ENCODE data around the gene SUCLG2. TPM values are rescaled to one million over a fixed set of nuclear protein-coding genes. Genes with fewer than 3 reads are reported as not detected.

SUCLG2 gene
- polyA plus RNA-seq = 56.6 TPM

- Mint-ChIP-seq H3K9me3 (no peaks in the 10 kb centered on the region), H3K4me3 (peak within 1 kb of the TSS; percentile 84 to 93 (median 88)), H3K36me3 (no peaks in the 10 kb centered on the region), H3K27me3 (no peaks in the 10 kb centered on the region), H3K27ac (peak within 1 kb of the TSS; percentile 85 to 94 (median 91)), H3K4me1 (peaks cover 40 to 54% (median 54%) of the 10 kb centered on the region in 3 donors)
Observed at GRCh38 chr3:67654099-67654843, at the start of gene SUCLG2. Gene SUCLG2, minus strand, starts transcription at chr3:67654612. Its CDS starts 26 bp downstream, at chr3:67654586.

DNA sequence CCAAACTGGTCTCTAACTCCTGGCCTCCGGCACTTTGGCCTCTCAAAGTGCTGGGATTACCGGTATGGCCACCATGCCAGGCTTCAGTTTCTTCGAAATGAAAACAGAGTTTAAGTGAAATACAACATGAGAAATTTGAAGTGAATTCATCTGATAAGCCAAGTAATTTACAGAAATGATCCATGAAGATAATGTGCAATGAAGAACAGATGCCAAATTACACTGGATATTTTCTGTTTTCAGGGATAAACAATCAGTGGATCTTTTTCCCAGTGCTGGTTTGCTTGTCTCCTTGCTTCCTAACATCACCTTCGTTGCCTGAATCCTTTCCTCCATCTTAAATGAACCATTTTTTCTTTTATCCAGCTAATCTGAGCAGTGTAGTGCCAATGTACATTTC lies 46.2 kb upstream of the SUCLG2 start:
- Mint-ChIP-seq H3K27ac (no peak overlapping the region), H3K4me1 (peaks cover 0 to 8% (median 3%) of the 10 kb centered on the region in 3 donors), H3K27me3 (no peaks in the 10 kb centered on the region), H3K36me3 (no peaks in the 10 kb centered on the region), H3K9me3 (no peaks in the 10 kb centered on the region), H3K4me3 (no peak overlapping the region)

GRCh38 chr3:67699882-67700281 lies 45.5 kb upstream of the SUCLG2 start:
- H3K4me1 Mint-ChIP-seq = peaks cover 0 to 7% (median 3%) of the 10 kb centered on the region in 3 donors
- H3K27me3 Mint-ChIP-seq = no peaks in the 10 kb centered on the region
- H3K9me3 Mint-ChIP-seq = no peaks in the 10 kb centered on the region
- no peaks in the 10 kb centered on the region for H3K36me3 Mint-ChIP-seq
- no peak overlapping the region for H3K27ac Mint-ChIP-seq
- no peak overlapping the region for H3K4me3 Mint-ChIP-seq

- H3K27ac Mint-ChIP-seq = no peak overlapping the region
- peaks cover 0 to 2% (median under 1%) of the 10 kb centered on the region in 3 donors for H3K4me1 Mint-ChIP-seq
- peaks cover 0 to 2% (median 0%) of the 10 kb centered on the region in 3 donors for H3K9me3 Mint-ChIP-seq
- H3K27me3 Mint-ChIP-seq = peaks cover 2% of the 10 kb centered on the region
- no peak overlapping the region for H3K4me3 Mint-ChIP-seq
- peaks cover 2% of the 10 kb centered on the region for H3K36me3 Mint-ChIP-seq
Observed at GRCh38 chr3:67692621-67693020, 38.2 kb upstream of the SUCLG2 start.

- Mint-ChIP-seq H3K4me3 (no peak overlapping the region), H3K27me3 (peaks cover 2% of the 10 kb centered on the region), H3K4me1 (peaks cover 0 to 2% (median 1%) of the 10 kb centered on the region in 3 donors), H3K27ac (no peak overlapping the region), H3K9me3 (peaks cover 0 to 2% (median 0%) of the 10 kb centered on the region in 3 donors), H3K36me3 (peaks cover 2% of the 10 kb centered on the region)
Observed at GRCh38 chr3:67691926-67692325, 37.5 kb upstream of the SUCLG2 start.

GRCh38 chr3:67691207-67691606 lies 36.8 kb upstream of the SUCLG2 start:
- Mint-ChIP-seq H3K4me3 (no peak overlapping the region), H3K4me1 (peaks cover 4 to 7% (median 5%) of the 10 kb centered on the region in 3 donors), H3K9me3 (peaks cover 0 to 2% (median 0%) of the 10 kb centered on the region in 3 donors), H3K27ac (peak overlapping the region in 1 of 3 donors; percentile 9), H3K36me3 (peaks cover 2% of the 10 kb centered on the region), H3K27me3 (peaks cover 2% of the 10 kb centered on the region)

DNA sequence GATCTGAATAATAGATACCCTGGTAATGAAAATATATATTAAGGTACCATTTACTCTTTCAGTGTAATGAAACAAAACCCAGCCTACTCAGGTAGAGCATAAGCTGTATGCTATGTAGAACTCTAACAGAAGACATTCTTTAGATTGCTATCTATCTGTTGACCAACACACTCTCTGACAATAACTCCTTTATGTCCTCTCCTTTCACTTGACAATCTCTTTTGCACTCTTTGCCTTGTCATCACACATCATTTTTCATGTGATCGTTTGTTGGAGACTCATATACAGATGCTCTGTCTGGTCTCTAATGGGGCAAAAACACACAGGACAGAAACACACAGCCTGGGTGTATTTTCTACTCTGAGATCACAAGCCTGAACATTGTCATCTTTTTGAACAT lies 35.4 kb upstream of the SUCLG2 start:
- Mint-ChIP-seq H3K27ac (no peak overlapping the region), H3K4me3 (no peak overlapping the region), H3K36me3 (peaks cover 2% of the 10 kb centered on the region), H3K4me1 (peaks cover 14 to 19% (median 15%) of the 10 kb centered on the region in 3 donors), H3K27me3 (peaks cover 2% of the 10 kb centered on the region), H3K9me3 (peaks cover 0 to 2% (median 0%) of the 10 kb centered on the region in 3 donors)

- H3K36me3 Mint-ChIP-seq = peaks cover 3% of the 10 kb centered on the region
- H3K27ac Mint-ChIP-seq = no peak overlapping the region
- no peak overlapping the region for H3K4me3 Mint-ChIP-seq
- H3K27me3 Mint-ChIP-seq = peaks cover 2% of the 10 kb centered on the region
- H3K9me3 Mint-ChIP-seq = no peaks in the 10 kb centered on the region
- peaks cover 19 to 32% (median 22%) of the 10 kb centered on the region in 3 donors for H3K4me1 Mint-ChIP-seq
Observed at GRCh38 chr3:67688231-67688630, 33.8 kb upstream of the SUCLG2 start.

DNA sequence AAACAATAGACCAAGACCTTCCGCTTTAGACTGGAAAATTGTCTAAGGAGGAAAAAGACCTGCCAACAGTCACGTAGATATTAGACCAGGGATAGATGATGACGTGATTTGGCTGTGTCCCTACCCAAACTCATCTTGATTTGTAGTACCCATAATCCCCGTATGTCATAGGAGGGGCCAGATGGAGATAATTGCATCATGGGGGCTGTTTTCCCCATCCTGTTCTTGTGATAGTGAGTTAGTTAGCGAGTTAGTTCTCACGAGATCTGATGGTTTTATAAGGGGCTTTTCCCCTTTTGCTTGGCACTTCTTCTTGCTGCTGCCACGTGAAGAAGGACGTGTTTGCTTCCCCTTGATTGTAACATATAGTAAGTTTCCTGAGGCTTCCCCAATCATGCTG lies 31.7 kb upstream of the SUCLG2 start:
- H3K36me3 Mint-ChIP-seq = peaks cover 3% of the 10 kb centered on the region
- H3K27ac Mint-ChIP-seq = peak overlapping the region; percentile 9 to 94 (median 88)
- H3K27me3 Mint-ChIP-seq = no peaks in the 10 kb centered on the region
- no peaks in the 10 kb centered on the region for H3K9me3 Mint-ChIP-seq
- H3K4me1 Mint-ChIP-seq = peaks cover 19 to 30% (median 22%) of the 10 kb centered on the region in 3 donors
- peak overlapping the region; percentile 2 to 81 (median 66) for H3K4me3 Mint-ChIP-seq

DNA sequence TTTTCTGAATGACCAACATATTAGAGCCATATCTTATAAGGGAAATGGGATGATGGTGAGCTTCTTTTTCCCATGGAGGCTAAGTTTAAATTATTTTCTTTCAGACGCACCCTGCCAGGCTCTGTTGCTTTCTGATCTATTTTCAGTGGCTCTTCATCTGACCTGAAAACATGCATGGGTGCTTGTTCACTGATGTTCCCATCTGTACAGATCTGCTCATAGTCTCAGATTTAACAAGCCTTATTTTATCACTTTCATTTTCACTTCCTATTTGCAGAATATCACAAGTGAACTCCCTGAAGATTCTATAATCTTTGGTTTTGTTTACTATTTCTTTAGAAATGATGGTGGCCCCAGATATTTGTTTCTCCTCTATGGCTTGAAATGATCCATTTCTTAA lies 31.1 kb upstream of the SUCLG2 start:
- H3K9me3 Mint-ChIP-seq = no peaks in the 10 kb centered on the region
- H3K27me3 Mint-ChIP-seq = no peaks in the 10 kb centered on the region
- peak overlapping the region; percentile 9 to 94 (median 88) for H3K27ac Mint-ChIP-seq
- H3K4me3 Mint-ChIP-seq = peak overlapping the region; percentile 2 to 81 (median 66)
- H3K36me3 Mint-ChIP-seq = peaks cover 3% of the 10 kb centered on the region
- peaks cover 19 to 30% (median 22%) of the 10 kb centered on the region in 3 donors for H3K4me1 Mint-ChIP-seq

- peaks cover 19 to 32% (median 22%) of the 10 kb centered on the region in 3 donors for H3K4me1 Mint-ChIP-seq
- no peaks in the 10 kb centered on the region for H3K27me3 Mint-ChIP-seq
- H3K27ac Mint-ChIP-seq = peak overlapping the region in 1 of 3 donors; percentile 29
- peaks cover 3% of the 10 kb centered on the region for H3K36me3 Mint-ChIP-seq
- H3K4me3 Mint-ChIP-seq = no peak overlapping the region
- H3K9me3 Mint-ChIP-seq = no peaks in the 10 kb centered on the region
Observed at GRCh38 chr3:67684211-67684610, 29.8 kb upstream of the SUCLG2 start.

DNA sequence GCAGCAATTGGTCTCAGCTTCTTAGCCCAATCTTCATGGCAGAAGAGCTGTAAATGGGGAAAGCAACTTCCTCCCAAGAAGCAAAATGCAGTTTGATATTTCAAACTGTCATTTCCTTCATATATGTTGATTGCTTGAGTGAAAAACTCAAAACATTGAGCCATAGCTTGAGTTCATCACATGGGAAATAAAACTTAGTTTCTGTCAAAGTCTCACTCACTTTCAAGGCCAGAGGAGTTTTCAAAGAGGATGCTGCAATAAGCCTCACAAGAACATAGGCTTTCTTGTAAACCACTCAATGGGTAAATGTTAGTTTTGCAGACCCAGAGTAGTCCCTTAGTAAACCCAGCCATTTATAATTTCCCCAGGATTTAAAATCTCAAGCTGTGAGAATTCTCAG lies 29.1 kb upstream of the SUCLG2 start:
- Mint-ChIP-seq H3K36me3 (peaks cover 3% of the 10 kb centered on the region), H3K4me1 (peaks cover 19 to 34% (median 22%) of the 10 kb centered on the region in 3 donors), H3K27ac (no peak overlapping the region), H3K4me3 (peak overlapping the region in 1 of 4 donors; percentile 47), H3K27me3 (no peaks in the 10 kb centered on the region), H3K9me3 (no peaks in the 10 kb centered on the region)

DNA sequence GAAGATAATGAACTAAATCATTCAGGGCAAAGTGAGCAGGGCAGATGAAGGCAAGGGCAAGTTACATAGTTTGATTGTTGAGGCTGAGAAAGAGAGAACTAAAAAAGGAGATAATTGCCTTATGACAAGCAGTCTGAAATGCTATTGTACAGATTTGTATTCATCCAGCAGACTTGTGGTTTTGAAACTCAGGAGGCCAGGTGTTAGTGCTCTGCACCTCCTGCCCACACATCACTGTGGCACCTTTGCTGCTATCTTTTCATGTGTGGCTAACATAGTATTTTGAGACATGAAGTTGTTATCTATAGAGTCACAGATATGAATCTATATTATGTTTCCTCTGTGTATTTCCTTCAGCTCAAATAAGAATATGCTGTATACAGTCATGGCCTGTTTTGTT lies 24.3 kb upstream of the SUCLG2 start:
- no peak overlapping the region for H3K27ac Mint-ChIP-seq
- H3K9me3 Mint-ChIP-seq = peaks cover 0 to 3% (median 3%) of the 10 kb centered on the region in 3 donors
- no peaks in the 10 kb centered on the region for H3K27me3 Mint-ChIP-seq
- H3K4me3 Mint-ChIP-seq = no peak overlapping the region
- H3K36me3 Mint-ChIP-seq = peaks cover 5% of the 10 kb centered on the region
- H3K4me1 Mint-ChIP-seq = peaks cover 3 to 12% (median 9%) of the 10 kb centered on the region in 3 donors

DNA sequence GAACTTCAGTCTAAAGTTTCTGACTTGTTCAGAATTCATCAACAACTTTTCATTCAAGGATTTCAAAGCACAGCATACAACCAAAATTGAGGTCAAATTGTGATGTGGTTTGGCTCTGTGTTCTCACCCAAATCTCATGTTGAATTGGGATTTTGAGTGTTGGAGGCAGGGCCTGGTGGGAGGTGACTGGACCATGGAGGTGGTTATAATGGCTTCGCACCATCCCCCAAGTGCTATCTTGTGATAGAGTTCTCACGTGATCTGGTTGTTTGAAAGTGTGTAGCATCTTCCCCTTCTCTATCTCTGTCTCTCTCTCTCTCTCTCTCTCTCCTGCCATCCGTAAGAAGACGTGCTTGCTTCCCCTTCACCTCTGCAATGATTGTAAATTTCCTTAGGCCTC lies 19.6 kb upstream of the SUCLG2 start:
- H3K27ac Mint-ChIP-seq = no peak overlapping the region
- H3K36me3 Mint-ChIP-seq = peaks cover 2% of the 10 kb centered on the region
- no peak overlapping the region for H3K4me3 Mint-ChIP-seq
- no peaks in the 10 kb centered on the region for H3K27me3 Mint-ChIP-seq
- peaks cover 0 to 3% (median 3%) of the 10 kb centered on the region in 3 donors for H3K9me3 Mint-ChIP-seq
- peaks cover 0 to 6% (median 4%) of the 10 kb centered on the region in 3 donors for H3K4me1 Mint-ChIP-seq

GRCh38 chr3:67662733-67663132 lies 8.3 kb upstream of the SUCLG2 start:
- no peaks in the 10 kb centered on the region for H3K27me3 Mint-ChIP-seq
- H3K36me3 Mint-ChIP-seq = no peaks in the 10 kb centered on the region
- H3K4me3 Mint-ChIP-seq = no peak overlapping the region
- no peaks in the 10 kb centered on the region for H3K9me3 Mint-ChIP-seq
- H3K4me1 Mint-ChIP-seq = peaks cover 3 to 7% (median 5%) of the 10 kb centered on the region in 3 donors
- no peak overlapping the region for H3K27ac Mint-ChIP-seq

DNA sequence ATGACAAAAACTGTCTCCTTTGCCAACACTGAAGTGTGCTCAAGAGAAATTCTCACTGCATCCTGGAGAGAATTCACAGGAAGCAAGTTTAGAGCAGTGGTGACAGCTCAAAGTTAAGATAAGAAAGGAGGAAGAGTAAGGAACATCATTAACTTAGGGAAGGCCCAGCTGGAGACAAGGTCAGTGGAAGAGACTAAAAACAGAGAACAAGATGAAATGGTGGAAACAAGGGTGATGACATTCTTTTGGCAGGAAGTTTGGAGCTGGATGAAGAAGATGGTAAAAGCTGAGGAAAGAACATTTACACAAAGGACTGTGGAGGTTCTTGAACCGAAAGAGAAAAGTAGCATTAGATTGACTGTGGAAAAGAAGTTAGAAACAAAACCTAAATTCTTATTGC lies 6.7 kb upstream of the SUCLG2 start:
- no peaks in the 10 kb centered on the region for H3K27me3 Mint-ChIP-seq
- H3K4me3 Mint-ChIP-seq = no peak overlapping the region
- H3K36me3 Mint-ChIP-seq = no peaks in the 10 kb centered on the region
- H3K27ac Mint-ChIP-seq = no peak overlapping the region
- H3K4me1 Mint-ChIP-seq = peaks cover 4 to 10% (median 9%) of the 10 kb centered on the region in 3 donors
- no peaks in the 10 kb centered on the region for H3K9me3 Mint-ChIP-seq
